OCI-LY7 (cell line): ENCODE measurements around the gene PLXDC2. TPM values are rescaled to one million over a fixed set of nuclear protein-coding genes. Genes with fewer than 3 reads are reported as not detected.

ENCODE experiments used
- BruUV-seq: library from RNA; stranded (reverse); fragments of 400-500 nt; replicated peaks from 2 replicates; lab custom pipeline; 2021; lab: Mats Ljungman, UMichigan
- CTCF ChIA-PET: fragments of 300-600 bp; sonication (Branson Sonifier 250); formaldehyde crosslinking; loops from one replicate; lab custom pipeline; 2022; ENCODE audit warnings: antibody characterized with exemption; ENCODE audit not compliant: unreplicated experiment; lab: Charles Lee
- POLR2A ChIA-PET: fragments of 300-600 bp; sonication (Branson Sonifier 250); formaldehyde crosslinking; loops from one replicate; lab custom pipeline; 2022; ENCODE audit warnings: antibody characterized with exemption; lab: Charles Lee
- DNase-seq: peaks from one replicate; pipeline ENCODE4 v3.0.0-alpha.2; 2015; ENCODE audit warnings: low spot score
- H2AFZ ChIP-seq: fragments of 200-600 bp; sonication (generic), shearing (Covaris generic); 2 replicates; pipeline ENCODE4 v1.6.1; 2014; ENCODE audit warnings: mild to moderate bottlenecking, antibody characterized with exemption, low read length, moderate library complexity
- H3K27ac ChIP-seq: fragments of 200-600 bp; sonication (generic); 2 replicates; pipeline ENCODE4 v1.5.1; 2014; ENCODE audit warnings: mixed run types, low read depth, mild to moderate bottlenecking, moderate library complexity, low read length, inconsistent platforms; ENCODE audit not compliant: poor library complexity, severe bottlenecking
- H3K36me3 ChIP-seq: fragments of 200-600 bp; sonication (generic); 2 replicates; pipeline ENCODE4 v1.6.1; 2014; ENCODE audit warnings: mild to moderate bottlenecking, antibody characterized with exemption, low read length, moderate library complexity, mixed read lengths; ENCODE audit not compliant: insufficient read depth
- H3K4me1 ChIP-seq: fragments of 200-600 bp; sonication (generic); 2 replicates; pipeline ENCODE4 v1.5.1; 2014; ENCODE audit warnings: mild to moderate bottlenecking, low read length; ENCODE audit not compliant: insufficient read depth, poor library complexity, severe bottlenecking
- H3K4me2 ChIP-seq: fragments of 200-600 bp; sonication (generic); 2 replicates; pipeline ENCODE4 v1.6.1; 2014; ENCODE audit warnings: mild to moderate bottlenecking, low read length
- H3K4me3 ChIP-seq: fragments of 200-600 bp; sonication (generic); 2 replicates; pipeline ENCODE4 v1.5.1; 2014; ENCODE audit warnings: mild to moderate bottlenecking, low read depth, low read length; ENCODE audit not compliant: poor library complexity, severe bottlenecking
- H3K79me2 ChIP-seq: fragments of 200-600 bp; sonication (generic); 2 replicates; pipeline ENCODE4 v1.6.1; 2016; ENCODE audit warnings: low read depth, mild to moderate bottlenecking, low read length, moderate library complexity, mixed read lengths; ENCODE audit not compliant: insufficient read depth
- H3K9me2 ChIP-seq: fragments of 200-600 bp; sonication (generic); 2 replicates; pipeline ENCODE4 v1.6.1; 2016; ENCODE audit warnings: mild to moderate bottlenecking, low read length, mixed read lengths; ENCODE audit not compliant: insufficient read depth
- H3K9me3 ChIP-seq: fragments of 200-600 bp; sonication (generic); 2 replicates; pipeline ENCODE4 v1.6.1; 2014; ENCODE audit warnings: mild to moderate bottlenecking, mixed run types, low read length, mixed read lengths
- H4K20me1 ChIP-seq: fragments of 200-600 bp; sonication (generic); 2 replicates; pipeline ENCODE4 v1.6.1; 2014; ENCODE audit warnings: mild to moderate bottlenecking, antibody characterized with exemption, low read length, moderate library complexity, mixed read lengths; ENCODE audit not compliant: insufficient read depth
- CTCF ChIP-seq: fragments of 200-600 bp; sonication (generic); conservative IDR thresholded peaks from 2 replicates; pipeline ENCODE4 v1.5.1; 2014; ENCODE audit warnings: mild to moderate bottlenecking, antibody characterized with exemption, low read length, moderate library complexity, mixed read lengths
- EZH2phosphoT487 ChIP-seq: fragments of 200-600 bp; sonication (generic); IDR thresholded peaks from 2 replicates; pipeline ENCODE4 v1.6.1; 2018; ENCODE audit warnings: low read depth, borderline replicate concordance, mild to moderate bottlenecking, mixed run types, antibody characterized with exemption, low read length, moderate library complexity, mixed read lengths
- intact Hi-C: fragments of 100-400 bp; cut with micrococcal nuclease; formaldehyde crosslinking; loops from one replicate; pipeline ENCODE4 v1.10.0; 2022; ENCODE audit not compliant: unreplicated experiment
- total RNA-seq, 2 experiments: library from RNA; depleted of rRNA in 1 of 2; stranded (reverse); fragments of >200 nt in 1 of 2; shearing (Covaris generic) in 1 of 2; gene quantifications; 2 replicates each; pipeline ENCODE4 v1.2.3, GENCODE V29; 2014 to 2022

Gene PLXDC2
- total RNA-seq, 2 experiments from 2014 or later = not detected

- DNase-seq = no peak
- no peak overlapping the region for H3K4me2 ChIP-seq
- TF ChIP-seq CTCF (no peak), EZH2phosphoT487 (no peak)
- H3K27ac ChIP-seq = no peak overlapping the region
- no peaks in the 10 kb centered on the region for H3K79me2 ChIP-seq
- no peaks in the 10 kb centered on the region for H4K20me1 ChIP-seq
- H3K36me3 ChIP-seq = no peaks in the 10 kb centered on the region
- H3K9me3 ChIP-seq = no peaks in the 10 kb centered on the region
- ChIA-PET POLR2A (interaction anchor here (0.6 kb wide), 1 partner anchor 306 kb away, joined by 7 read pairs; no protein-coding TSS in a partner anchor), CTCF (no interaction called here)
- no peak overlapping the region for H3K4me3 ChIP-seq
- no peaks in the 10 kb centered on the region for H3K9me2 ChIP-seq
- intact Hi-C loops = no loop called here
- H3K4me1 ChIP-seq = no peaks in the 10 kb centered on the region
- BruUV-seq = no TSS peak
- H2AFZ ChIP-seq = no peak overlapping the region
These were observed 37.2 kb upstream of the PLXDC2 start for GRCh38 chr10:19778996-19779395.

- Histone ChIP-seq H3K79me2 (no peaks in the 10 kb centered on the region), H3K9me3 (no peaks in the 10 kb centered on the region), H3K4me3 (no peak overlapping the region), H3K4me1 (no peaks in the 10 kb centered on the region), H4K20me1 (no peaks in the 10 kb centered on the region), H2AFZ (no peak overlapping the region), H3K27ac (no peak overlapping the region), H3K4me2 (no peak overlapping the region), H3K9me2 (no peaks in the 10 kb centered on the region), H3K36me3 (no peaks in the 10 kb centered on the region)
- TF ChIP-seq CTCF = no peak
- no peak for DNase-seq
- no TSS peak for BruUV-seq
- CTCF ChIA-PET = no interaction called here
- POLR2A ChIA-PET = no interaction called here
- intact Hi-C loops = no loop called here
These were observed 33.7 kb upstream of the PLXDC2 start for GRCh38 chr10:19782430-19783089.

- intact Hi-C loops = no loop called here
- H3K36me3 ChIP-seq = no peaks in the 10 kb centered on the region
- BruUV-seq = no TSS peak
These were observed 32.5 kb upstream of the PLXDC2 start for GRCh38 chr10:19783721-19784120.

More at GRCh38 chr10:19783721-19784120, 32.5 kb upstream of the PLXDC2 start:
- no peak overlapping the region for H2AFZ ChIP-seq
- POLR2A ChIA-PET = no interaction called here
- H3K4me2 ChIP-seq = no peak overlapping the region
- no peaks in the 10 kb centered on the region for H3K9me3 ChIP-seq
- no peaks in the 10 kb centered on the region for H3K4me1 ChIP-seq
- H3K27ac ChIP-seq = no peak overlapping the region
- no peaks in the 10 kb centered on the region for H4K20me1 ChIP-seq
- H3K9me2 ChIP-seq = no peaks in the 10 kb centered on the region
- DNase-seq = no peak
- no peaks in the 10 kb centered on the region for H3K79me2 ChIP-seq
- TF ChIP-seq EZH2phosphoT487 (no peak), CTCF (no peak)
- H3K4me3 ChIP-seq = no peak overlapping the region
- CTCF ChIA-PET = no interaction called here
